T-helper 2 cell treated with Interferon-gamma antibody and Interleukin-4, amounts not matched to agents 5 μg/mL and 100 μg/mL, for 36 hours (primary cell): ENCODE measurements around the gene MRPL30.
"Not testable (repeated sequence)": the region's sequence is repeated elsewhere in the genome, so short reads cannot be mapped to it uniquely, and the experiment has no call there.

Experiments
- DNase-seq: peaks from one replicate; pipeline ENCODE4 v3.0.0; 2021; ENCODE audit warnings: low spot score
- H3K27ac Mint-ChIP-seq: one replicate; pipeline ENCODE4 v1.8.0; 2021; ENCODE audit warnings: mild to moderate bottlenecking, mixed read lengths
- H3K27me3 Mint-ChIP-seq: one replicate; pipeline ENCODE4 v1.8.0; 2021; ENCODE audit warnings: low read depth, mixed read lengths
- H3K36me3 Mint-ChIP-seq: one replicate; pipeline ENCODE4 v1.8.0; 2021; ENCODE audit warnings: low read depth, mixed read lengths
- H3K4me1 Mint-ChIP-seq: one replicate; pipeline ENCODE4 v1.8.0; 2021; ENCODE audit warnings: low read depth, mixed read lengths
- H3K4me3 Mint-ChIP-seq: one replicate; pipeline ENCODE4 v1.8.0; 2022; ENCODE audit warnings: mild to moderate bottlenecking, moderate library complexity, mixed read lengths
- H3K9me3 Mint-ChIP-seq: one replicate; pipeline ENCODE4 v1.8.0; 2021; ENCODE audit warnings: mixed read lengths

Gene MRPL30

GRCh38 chr2:99201959-99202678 is 21.1 kb downstream of the MRPL30 start:
- no peak overlapping the region for H3K4me3 Mint-ChIP-seq
- H3K9me3 Mint-ChIP-seq: peaks cover 11% of the 10 kb centered on the region
- H3K27ac Mint-ChIP-seq: no peak overlapping the region
- H3K27me3 Mint-ChIP-seq: no peaks in the 10 kb centered on the region
- peaks cover 11% of the 10 kb centered on the region for H3K36me3 Mint-ChIP-seq
- H3K4me1 Mint-ChIP-seq: no peaks in the 10 kb centered on the region
- DNase-seq: no peak

DNA sequence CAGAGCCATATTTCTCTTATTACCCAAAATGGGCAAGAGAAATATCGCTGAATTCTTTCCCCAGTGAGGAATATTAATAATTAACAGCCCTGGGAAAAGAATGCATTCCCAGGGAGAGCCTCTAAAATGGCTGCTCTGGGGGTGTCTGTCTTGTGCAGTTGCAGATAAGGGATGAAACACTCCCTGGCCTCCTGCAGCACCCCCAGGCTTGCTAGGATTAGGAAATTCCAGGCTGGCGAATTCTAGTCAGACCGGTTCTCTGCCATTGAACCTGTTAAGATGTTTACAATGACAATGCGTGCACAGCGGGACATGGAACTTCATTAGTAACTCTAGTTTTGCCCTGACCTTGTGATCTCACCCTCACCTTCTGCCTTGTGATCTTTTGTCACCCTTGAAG is 24.5 kb downstream of the MRPL30 start:
- no peak for DNase-seq
- no peak overlapping the region for H3K4me3 Mint-ChIP-seq
- no peak overlapping the region for H3K27ac Mint-ChIP-seq

GRCh38 chr2:99216096-99216495 is 35.1 kb downstream of the MRPL30 start:
- no peaks in the 10 kb centered on the region for H3K9me3 Mint-ChIP-seq
- no peak overlapping the region for H3K4me3 Mint-ChIP-seq
- H3K27ac Mint-ChIP-seq: no peak overlapping the region

More for the DNA sequence above, 24.5 kb downstream of the MRPL30 start:
- Mint-ChIP-seq H3K36me3 (peaks cover 10% of the 10 kb centered on the region), H3K4me1 (peaks cover 5% of the 10 kb centered on the region), H3K27me3 (no peaks in the 10 kb centered on the region), H3K9me3 (peaks cover 11% of the 10 kb centered on the region)

DNA sequence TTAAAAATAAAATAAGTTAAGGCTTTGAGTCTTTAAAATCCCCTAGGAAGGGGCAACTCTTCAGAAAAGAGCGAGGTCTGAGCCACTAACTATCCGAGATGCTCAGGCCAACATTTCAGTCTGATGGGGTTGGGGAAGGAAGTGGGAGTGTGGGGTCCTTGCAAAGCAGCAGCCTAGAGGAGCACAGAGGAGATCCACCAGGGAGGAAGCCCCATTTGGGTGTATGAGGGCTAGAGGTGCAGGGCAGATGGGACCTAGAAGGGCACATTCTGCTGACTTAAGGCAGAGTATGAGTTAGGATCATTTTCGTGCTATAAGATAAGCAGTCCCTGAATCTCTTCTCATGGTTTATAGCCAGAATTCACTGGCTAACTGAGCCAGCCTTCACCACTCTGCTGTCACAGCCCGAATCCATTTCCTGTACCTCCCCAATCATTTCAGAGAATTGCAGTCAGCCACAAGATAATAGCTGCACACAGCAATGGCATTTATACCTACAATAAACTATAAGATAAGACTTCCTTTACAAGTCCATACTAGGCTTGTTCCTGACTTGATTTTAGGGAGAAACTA is 37.0 kb downstream of the MRPL30 start:
- no peaks in the 10 kb centered on the region for H3K36me3 Mint-ChIP-seq
- H3K27me3 Mint-ChIP-seq: no peaks in the 10 kb centered on the region
- H3K27ac Mint-ChIP-seq: no peak overlapping the region
- no peak overlapping the region for H3K4me3 Mint-ChIP-seq
- peaks cover 4% of the 10 kb centered on the region for H3K4me1 Mint-ChIP-seq
- H3K9me3 Mint-ChIP-seq: no peaks in the 10 kb centered on the region
- DNase-seq: no peak

More at GRCh38 chr2:99216096-99216495, 35.1 kb downstream of the MRPL30 start:
- peaks cover 4% of the 10 kb centered on the region for H3K4me1 Mint-ChIP-seq
- no peak for DNase-seq
- no peaks in the 10 kb centered on the region for H3K36me3 Mint-ChIP-seq
- H3K27me3 Mint-ChIP-seq: no peaks in the 10 kb centered on the region

DNA sequence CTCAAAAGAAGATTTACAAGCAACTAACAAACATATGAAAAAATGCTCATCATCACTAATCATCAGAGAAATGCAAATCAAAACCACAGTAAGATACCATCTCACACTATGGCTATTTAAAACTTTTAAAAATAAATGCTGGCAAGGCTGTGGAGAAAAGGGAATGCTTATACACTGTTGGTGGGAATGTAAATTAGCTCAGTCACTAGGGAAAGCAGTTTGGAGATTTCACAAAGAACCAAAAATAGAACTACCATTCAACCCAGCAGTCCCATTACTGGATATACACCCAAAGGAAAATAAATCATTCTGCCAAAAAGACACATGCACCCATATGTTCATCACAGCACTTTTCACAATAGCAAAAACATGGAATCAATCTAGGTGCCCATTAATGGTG is 52.2 kb downstream of the MRPL30 start:
- H3K36me3 Mint-ChIP-seq, H3K4me3 Mint-ChIP-seq, DNase-seq, H3K27ac Mint-ChIP-seq, H3K27me3 Mint-ChIP-seq, H3K4me1 Mint-ChIP-seq: not testable (repeated sequence)
- H3K9me3 Mint-ChIP-seq: peaks cover 16% of the 10 kb centered on the region

DNA sequence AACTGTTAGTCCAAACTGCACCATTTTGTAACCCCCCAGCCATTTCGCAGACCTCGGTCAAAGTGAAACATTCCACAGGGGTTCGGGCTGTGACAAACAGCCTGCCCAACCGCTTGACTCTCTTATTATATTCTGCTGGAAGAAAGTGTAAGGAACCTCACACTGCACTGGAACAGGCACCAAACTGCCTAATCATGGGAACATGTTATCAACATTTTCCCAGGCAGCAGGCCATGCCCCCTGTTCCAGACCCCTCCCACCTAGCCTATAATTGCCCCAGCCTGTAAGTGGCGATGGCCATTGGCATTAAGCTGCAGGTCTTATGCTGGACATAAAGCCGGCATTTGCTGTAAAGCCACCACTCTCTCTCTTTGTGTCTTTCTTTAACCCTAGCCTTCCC is 57.6 kb downstream of the MRPL30 start:
- no peak for DNase-seq
- Mint-ChIP-seq H3K9me3 (no peaks in the 10 kb centered on the region), H3K36me3 (no peaks in the 10 kb centered on the region), H3K4me3 (no peak overlapping the region), H3K27me3 (no peaks in the 10 kb centered on the region), H3K27ac (no peak overlapping the region), H3K4me1 (no peaks in the 10 kb centered on the region)

DNA sequence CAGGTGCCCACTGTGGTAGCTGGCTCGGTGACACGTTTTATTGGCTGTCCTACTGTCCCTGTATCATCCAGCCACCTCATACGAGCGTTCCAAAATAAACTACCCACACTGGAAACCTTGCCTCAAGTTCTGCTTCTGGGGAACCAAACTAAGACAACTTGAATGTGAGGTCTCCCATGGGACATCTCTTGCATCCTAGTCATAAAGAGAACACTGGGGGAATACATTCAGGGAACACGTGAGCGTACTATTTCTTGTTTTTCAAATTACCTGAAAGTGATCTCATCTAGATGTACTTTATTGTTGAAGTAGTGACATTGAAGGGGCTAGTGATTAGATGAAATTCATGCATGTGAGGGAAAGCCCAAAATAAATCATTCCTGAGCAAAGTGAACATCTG is 59.4 kb downstream of the MRPL30 start:
- H3K27ac Mint-ChIP-seq: no peak overlapping the region
- H3K36me3 Mint-ChIP-seq: no peaks in the 10 kb centered on the region

DNA sequence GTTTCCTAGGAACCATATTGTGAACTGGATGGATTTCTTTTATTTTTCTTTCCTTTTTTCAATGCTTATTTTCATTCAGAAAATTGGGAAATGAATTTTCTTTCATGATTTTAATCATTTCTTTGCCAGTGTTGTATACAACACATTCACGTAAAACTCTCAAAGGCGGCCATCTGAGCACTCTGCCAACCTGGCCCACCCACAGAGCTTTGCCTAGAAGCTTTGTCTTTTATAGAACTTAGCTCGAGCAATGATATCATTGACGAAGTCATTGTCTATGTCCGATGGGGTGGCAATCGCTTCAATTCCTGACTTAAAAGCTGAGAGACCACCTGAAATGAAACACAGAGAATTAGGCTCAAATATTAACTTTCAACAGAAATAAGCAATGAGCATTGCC is 61.2 kb downstream of the MRPL30 start:
- no peaks in the 10 kb centered on the region for H3K27me3 Mint-ChIP-seq
- no peaks in the 10 kb centered on the region for H3K36me3 Mint-ChIP-seq
- H3K9me3 Mint-ChIP-seq: no peaks in the 10 kb centered on the region
- H3K4me1 Mint-ChIP-seq: no peaks in the 10 kb centered on the region
- DNase-seq: no peak
- no peak overlapping the region for H3K27ac Mint-ChIP-seq
- no peak overlapping the region for H3K4me3 Mint-ChIP-seq

More for the DNA sequence above, 59.4 kb downstream of the MRPL30 start:
- no peak for DNase-seq
- Mint-ChIP-seq H3K4me1 (no peaks in the 10 kb centered on the region), H3K9me3 (no peaks in the 10 kb centered on the region), H3K27me3 (no peaks in the 10 kb centered on the region), H3K4me3 (no peak overlapping the region)
